ENCODE data around the gene TARS3. TPM values are rescaled to one million over a fixed set of nuclear protein-coding genes. Genes with fewer than 3 reads are reported as not detected.
"Not testable (repeated sequence)": the region's sequence is repeated elsewhere in the genome, so short reads cannot be mapped to it uniquely, and the experiment has no call there.

Gene TARS3
- 10 to 100 TPM; 16.7 to 26.6 (median 23.5) TPM for total RNA-seq

- Histone ChIP-seq H3K4me1 (peaks cover 12 to 24% (median 16%) of the 10 kb centered on the region in 4 donors), H3K27me3 (no peaks in the 10 kb centered on the region), H3K9me3 (peaks cover 0 to 3% (median 0%) of the 10 kb centered on the region in 4 donors), H3K36me3 (peaks cover 16 to 31% (median 22%) of the 10 kb centered on the region in 4 donors), H3K4me3 (peak within 1 kb of the TSS; percentile 67 to 99 (median 90)), H3K27ac (replicated peaks in 1 of 4) (peak within 1 kb of the TSS; percentile 86 to 97 (median 92))
- intact Hi-C loops (cut with DNase I) = no loop called here
- peak; percentile 98 for DNase-seq (ENCODE audit: extremely low spot score)
- TF ChIP-seq, protein P1, sequence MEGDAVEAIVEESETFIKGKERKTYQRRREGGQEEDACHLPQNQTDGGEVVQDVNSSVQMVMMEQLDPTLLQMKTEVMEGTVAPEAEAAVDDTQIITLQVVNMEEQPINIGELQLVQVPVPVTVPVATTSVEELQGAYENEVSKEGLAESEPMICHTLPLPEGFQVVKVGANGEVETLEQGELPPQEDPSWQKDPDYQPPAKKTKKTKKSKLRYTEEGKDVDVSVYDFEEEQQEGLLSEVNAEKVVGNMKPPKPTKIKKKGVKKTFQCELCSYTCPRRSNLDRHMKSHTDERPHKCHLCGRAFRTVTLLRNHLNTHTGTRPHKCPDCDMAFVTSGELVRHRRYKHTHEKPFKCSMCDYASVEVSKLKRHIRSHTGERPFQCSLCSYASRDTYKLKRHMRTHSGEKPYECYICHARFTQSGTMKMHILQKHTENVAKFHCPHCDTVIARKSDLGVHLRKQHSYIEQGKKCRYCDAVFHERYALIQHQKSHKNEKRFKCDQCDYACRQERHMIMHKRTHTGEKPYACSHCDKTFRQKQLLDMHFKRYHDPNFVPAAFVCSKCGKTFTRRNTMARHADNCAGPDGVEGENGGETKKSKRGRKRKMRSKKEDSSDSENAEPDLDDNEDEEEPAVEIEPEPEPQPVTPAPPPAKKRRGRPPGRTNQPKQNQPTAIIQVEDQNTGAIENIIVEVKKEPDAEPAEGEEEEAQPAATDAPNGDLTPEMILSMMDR (IDR thresholded peaks at IDR 0.05) = peak in 2 of 3 experiments; percentile 14 to 25
- TF ChIP-seq POLR2A (IDR thresholded peaks at IDR 0.05; ENCODE audit: low read depth) = peak; percentile 85
- peak; percentile 75 to 92 for TF ChIP-seq POLR2AphosphoS5 (IDR thresholded peaks at IDR 0.05)
- no peak for TF ChIP-seq EP300 (IDR thresholded peaks at IDR 0.05)
- 1% methylated on average over 9 of the region's 93 CpGs for WGBS
Measured at GRCh38 chr15:101723874-101724674, at the start of gene TARS3. Gene TARS3 (minus strand): TSS chr15:101724473. CDS start chr15:101724387, 86 bp downstream.

DNA sequence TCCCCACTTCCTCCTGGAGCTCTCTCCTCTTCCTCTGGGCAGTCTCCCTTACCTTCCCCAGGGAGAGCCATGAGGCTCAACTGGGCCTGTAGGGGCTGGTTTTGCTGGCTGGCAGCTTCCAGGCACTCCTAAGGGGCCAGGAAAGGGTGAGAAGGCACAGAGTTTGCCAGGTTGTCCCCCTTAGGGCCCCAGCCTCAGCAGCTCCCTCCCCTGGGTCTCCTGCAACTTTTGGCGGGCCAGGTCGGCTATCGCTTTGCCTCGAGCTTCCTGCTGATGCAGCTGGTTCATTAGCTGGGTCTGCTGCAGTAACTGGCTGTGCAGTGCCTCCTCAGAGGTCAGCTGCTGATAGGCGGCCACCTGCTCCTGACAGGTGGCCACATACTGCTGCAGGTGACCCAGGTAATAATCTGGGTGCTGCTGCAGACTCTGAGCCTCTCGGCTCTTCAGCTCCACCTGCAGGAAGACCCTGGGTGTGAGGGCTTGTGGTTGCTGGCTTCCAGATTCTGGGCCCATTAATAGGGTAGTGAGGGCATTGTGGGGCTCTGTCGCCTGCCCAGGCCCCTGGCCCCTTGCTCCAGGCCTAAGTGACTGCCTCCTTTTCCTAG lies 49.3 kb upstream of the TARS3 start:
- Histone ChIP-seq H3K36me3 (peaks cover 0 to 9% (median 2%) of the 10 kb centered on the region in 4 donors), H3K27me3 (no peaks in the 10 kb centered on the region), H3K9me3 (no peaks in the 10 kb centered on the region), H3K4me3 (no peak overlapping the region), H3K27ac (replicated peaks in 1 of 4) (no peak overlapping the region), H3K4me1 (no peaks in the 10 kb centered on the region)
- DNase-seq (ENCODE audit: extremely low spot score) = no peak
- TF ChIP-seq POLR2A (IDR thresholded peaks at IDR 0.05; ENCODE audit: low read depth) (no peak), EP300 (IDR thresholded peaks at IDR 0.05) (no peak), POLR2AphosphoS5 (IDR thresholded peaks at IDR 0.05) (no peak)
- TF ChIP-seq, protein P1 (IDR thresholded peaks at IDR 0.05) = no peak
- intact Hi-C loops (cut with DNase I) = no loop called here
- 74% methylated on average over 3 of the region's 7 CpGs for WGBS

DNA sequence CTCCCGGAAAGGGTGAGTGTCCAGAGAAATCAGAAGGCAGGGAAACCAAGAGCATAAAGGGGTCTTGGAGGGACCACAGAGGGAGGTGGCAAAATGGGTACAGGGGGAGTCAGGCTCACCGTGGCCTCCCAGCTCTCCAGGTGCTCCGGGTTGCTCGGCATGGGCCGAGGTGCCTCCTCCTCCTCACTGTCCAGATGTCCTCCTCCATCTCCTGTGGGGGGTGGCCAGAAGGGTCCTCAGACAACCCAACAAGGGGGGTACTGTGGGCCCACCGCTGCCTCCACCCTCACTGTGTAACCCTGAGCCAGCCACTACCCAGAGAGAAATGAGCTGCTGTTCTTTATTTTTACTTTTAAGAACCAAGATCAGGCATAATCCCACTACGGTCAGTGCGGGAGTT lies 48.6 kb upstream of the TARS3 start:
- TF ChIP-seq POLR2A (IDR thresholded peaks at IDR 0.05; ENCODE audit: low read depth) (no peak), EP300 (IDR thresholded peaks at IDR 0.05) (no peak), POLR2AphosphoS5 (IDR thresholded peaks at IDR 0.05) (no peak)
- TF ChIP-seq, protein P1 (IDR thresholded peaks at IDR 0.05) = no peak
- H3K9me3 ChIP-seq = no peaks in the 10 kb centered on the region
- intact Hi-C loops (cut with DNase I) = no loop called here
- WGBS = 95% methylated on average over 7 of the region's 8 CpGs
- no peaks in the 10 kb centered on the region for H3K4me1 ChIP-seq
- no peaks in the 10 kb centered on the region for H3K27me3 ChIP-seq
- DNase-seq (ENCODE audit: extremely low spot score) = no peak
- no peak overlapping the region for H3K4me3 ChIP-seq
- H3K36me3 ChIP-seq = peaks cover 0 to 9% (median 2%) of the 10 kb centered on the region in 4 donors
- H3K27ac ChIP-seq (replicated peaks in 1 of 4) = no peak overlapping the region

GRCh38 chr15:101767083-101767640 lies 42.9 kb upstream of the TARS3 start:
- intact Hi-C loops (cut with DNase I); H3K27ac ChIP-seq (replicated peaks in 1 of 4); H3K36me3 ChIP-seq; H3K9me3 ChIP-seq; DNase-seq (ENCODE audit: extremely low spot score); H3K27me3 ChIP-seq; H3K4me1 ChIP-seq; H3K4me3 ChIP-seq: not testable (repeated sequence)
- 100% methylated on average over 1 of the region's 11 CpGs for WGBS

DNA sequence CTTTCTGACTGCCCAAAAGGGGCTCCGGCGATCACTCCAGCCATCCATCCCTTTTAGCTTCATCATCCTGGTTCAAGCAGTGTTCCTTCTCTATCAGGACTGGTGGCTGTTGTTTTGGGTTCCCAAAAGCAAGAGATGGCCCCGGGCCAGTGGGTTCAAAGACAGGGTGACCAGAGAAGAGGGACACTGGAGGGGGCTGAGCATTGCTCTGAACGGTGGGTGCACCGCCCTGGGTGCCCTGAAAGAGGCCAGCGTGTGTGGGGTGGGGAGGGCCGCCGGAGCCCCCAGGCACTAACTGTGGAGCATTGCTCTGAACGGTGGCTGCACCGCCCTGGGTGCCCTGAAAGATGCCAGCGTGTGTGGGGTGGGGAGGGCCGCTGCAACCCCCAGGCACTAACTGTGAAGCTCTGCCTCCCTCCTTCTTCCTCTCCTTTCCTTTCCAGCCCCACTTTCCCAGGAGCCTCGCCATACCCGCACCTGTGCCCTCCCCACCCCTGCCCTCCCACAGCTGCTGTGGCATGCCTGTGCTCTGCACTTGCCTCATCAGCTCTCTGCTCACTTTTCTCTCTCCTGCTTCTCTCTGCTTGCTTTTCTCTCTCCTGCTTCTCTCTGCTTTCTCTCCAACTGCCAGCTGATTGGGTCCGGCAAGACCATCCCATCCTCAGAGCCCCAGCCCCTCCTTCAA lies 41.6 kb upstream of the TARS3 start:
- H3K36me3 ChIP-seq = no peaks in the 10 kb centered on the region
- H3K27ac ChIP-seq (replicated peaks in 1 of 4) = no peak overlapping the region
- no peaks in the 10 kb centered on the region for H3K9me3 ChIP-seq
- intact Hi-C loops (cut with DNase I) = no loop called here
- no peaks in the 10 kb centered on the region for H3K4me1 ChIP-seq
- TF ChIP-seq, protein P1 (IDR thresholded peaks at IDR 0.05) = no peak
- TF ChIP-seq POLR2AphosphoS5 (IDR thresholded peaks at IDR 0.05) (no peak), EP300 (IDR thresholded peaks at IDR 0.05) (no peak), POLR2A (IDR thresholded peaks at IDR 0.05; ENCODE audit: low read depth) (no peak)
- H3K27me3 ChIP-seq = no peaks in the 10 kb centered on the region
- no peak overlapping the region for H3K4me3 ChIP-seq
- 91% methylated on average over 11 of the region's 15 CpGs for WGBS
- no peak for DNase-seq (ENCODE audit: extremely low spot score)

DNA sequence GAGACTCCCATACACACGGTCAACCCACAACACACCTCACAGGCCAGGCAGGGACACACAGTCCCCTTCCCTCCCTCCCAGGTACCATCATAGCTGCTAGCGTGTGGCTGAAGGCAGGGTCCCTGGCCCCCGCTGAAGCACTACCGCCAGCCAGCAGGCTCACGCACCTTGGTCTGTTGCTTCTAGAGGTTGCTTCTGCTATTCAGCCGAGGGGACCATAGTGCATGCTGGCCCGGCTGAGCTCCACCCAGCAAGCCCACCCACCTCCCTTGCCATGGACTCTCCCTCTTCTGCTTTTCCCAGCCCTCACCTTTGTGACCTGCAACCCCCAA lies 41.0 kb upstream of the TARS3 start:
- H3K27ac ChIP-seq (replicated peaks in 1 of 4); intact Hi-C loops (cut with DNase I); H3K4me1 ChIP-seq; DNase-seq (ENCODE audit: extremely low spot score); H3K4me3 ChIP-seq; H3K9me3 ChIP-seq; H3K36me3 ChIP-seq; H3K27me3 ChIP-seq: not testable (repeated sequence)
- WGBS = 97% methylated on average over 5 of the region's 7 CpGs

- intact Hi-C loops (cut with DNase I); H3K4me1 ChIP-seq; H3K9me3 ChIP-seq; H3K27me3 ChIP-seq; DNase-seq (ENCODE audit: extremely low spot score); H3K27ac ChIP-seq (replicated peaks in 1 of 4); H3K4me3 ChIP-seq; H3K36me3 ChIP-seq: not testable (repeated sequence)
- 89% methylated on average over 12 of the region's 23 CpGs for WGBS
Measured at GRCh38 chr15:101764669-101765339, 40.5 kb upstream of the TARS3 start.
